GM12892 (cell line): ENCODE data around the gene FGF12.

Experiments used
- DNase-seq: peaks from one replicate; pipeline ENCODE4 v3.0.0; 2011; ENCODE audit not compliant: insufficient read length
- FAIRE-seq: peaks from 2 replicates; lab custom pipeline; 2011; peaks lifted over from hg19 to GRCh38; lab: Jason Lieb, UNC
- POLR2A ChIP-seq: IDR thresholded peaks from 2 replicates; pipeline ENCODE4 v1.6.1; 2011; ENCODE audit warnings: low read depth, low read length, control low read depth
- POLR2AphosphoS5 ChIP-seq: IDR thresholded peaks from 2 replicates; pipeline ENCODE4 v1.6.1; 2011; ENCODE audit warnings: low read depth, low read length, control low read depth
- TAF1 ChIP-seq: IDR thresholded peaks from 2 replicates; pipeline ENCODE4 v1.6.1; 2011; ENCODE audit warnings: low read depth, mild to moderate bottlenecking, control low read depth, low read length, borderline replicate concordance

The FGF12 gene

GRCh38 chr3:192156382-192156781 lies 571.0 kb downstream of the FGF12 start:
- no peak for DNase-seq
- TF ChIP-seq POLR2A (no peak), TAF1 (no peak), POLR2AphosphoS5 (no peak)
- no peak for FAIRE-seq

- TF ChIP-seq POLR2AphosphoS5: no peak
- TF ChIP-seq POLR2A: no peak
- no peak for TF ChIP-seq TAF1
- DNase-seq (no peak), FAIRE-seq (no peak)
These were observed 572.1 kb downstream of the FGF12 start for GRCh38 chr3:192155194-192155593.

GRCh38 chr3:192133271-192133670 lies 594.1 kb downstream of the FGF12 start:
- TF ChIP-seq POLR2AphosphoS5: no peak
- TF ChIP-seq TAF1: no peak
- TF ChIP-seq POLR2A: no peak
- no peak for DNase-seq
- FAIRE-seq: no peak

- DNase-seq (no peak), FAIRE-seq (peak; percentile 90)
These were observed 596.7 kb downstream of the FGF12 start for GRCh38 chr3:192130534-192131132.

GRCh38 chr3:192129586-192129985 lies 597.8 kb downstream of the FGF12 start:
- no peak for DNase-seq
- no peak for FAIRE-seq
- no peak for TF ChIP-seq TAF1
- no peak for TF ChIP-seq POLR2A
- TF ChIP-seq POLR2AphosphoS5: no peak

More at GRCh38 chr3:192130534-192131132, 596.7 kb downstream of the FGF12 start:
- TF ChIP-seq POLR2AphosphoS5 (no peak), POLR2A (no peak), TAF1 (no peak)

- DNase-seq (no peak), FAIRE-seq (no peak)
- TF ChIP-seq TAF1 (no peak), POLR2AphosphoS5 (no peak), POLR2A (no peak)
These were observed 598.4 kb downstream of the FGF12 start for GRCh38 chr3:192128922-192129321.

GRCh38 chr3:192128060-192128459 lies 599.3 kb downstream of the FGF12 start:
- TF ChIP-seq POLR2A (no peak), TAF1 (no peak), POLR2AphosphoS5 (no peak)
- FAIRE-seq: no peak
- DNase-seq: no peak

- no peak for DNase-seq
- TF ChIP-seq POLR2A: no peak
- no peak for TF ChIP-seq TAF1
- TF ChIP-seq POLR2AphosphoS5: no peak
- peak; percentile 85 for FAIRE-seq
These were observed 604.3 kb downstream of the FGF12 start for GRCh38 chr3:192122832-192123594.

- no peak for FAIRE-seq
These were observed 605.4 kb downstream of the FGF12 start for GRCh38 chr3:192121923-192122322.

GRCh38 chr3:192108820-192109219 lies 618.5 kb downstream of the FGF12 start:
- FAIRE-seq (no peak), DNase-seq (no peak)
- no peak for TF ChIP-seq TAF1
- TF ChIP-seq POLR2A: no peak
- TF ChIP-seq POLR2AphosphoS5: no peak

More at GRCh38 chr3:192121923-192122322, 605.4 kb downstream of the FGF12 start:
- DNase-seq: no peak
- TF ChIP-seq POLR2A: no peak
- no peak for TF ChIP-seq TAF1
- TF ChIP-seq POLR2AphosphoS5: no peak

- no peak for TF ChIP-seq TAF1
- no peak for TF ChIP-seq POLR2A
- no peak for TF ChIP-seq POLR2AphosphoS5
- DNase-seq (no peak), FAIRE-seq (no peak)
These were observed 620.8 kb downstream of the FGF12 start for GRCh38 chr3:192106543-192106942.

- TF ChIP-seq POLR2AphosphoS5 (no peak), POLR2A (no peak), TAF1 (no peak)
- DNase-seq (no peak), FAIRE-seq (no peak)
These were observed 634.8 kb downstream of the FGF12 start for GRCh38 chr3:192092388-192093005.
